Measurements from ENCODE around the gene DAPK2. TPM values are rescaled to one million over a fixed set of nuclear protein-coding genes. Genes with fewer than 3 reads are reported as not detected.

The DAPK2 gene
- total RNA-seq, 1 experiment from 2014 or later: 1.4 TPM

- H3K27ac ChIP-seq (ENCODE audit: low read length): no peak overlapping the region
- DNase-seq (no peak), ATAC-seq (no peak)
- H3K79me2 ChIP-seq (ENCODE audit: low read length): no peaks in the 10 kb centered on the region
- TF ChIP-seq CTCF (conservative IDR thresholded peaks at IDR 0.05; ENCODE audit: low read depth, low read length): no peak
- TF ChIP-seq EZH2 (IDR thresholded peaks at IDR 0.05; ENCODE audit: low read length, unreplicated experiment): no peak
- no peaks in the 10 kb centered on the region for H3K27me3 ChIP-seq (ENCODE audit: low read length)
- ChIA-PET POLR2A (ENCODE audit: unreplicated experiment) (interaction anchor here (0.6 kb wide), 1 partner anchor 339 kb away, joined by 3 read pairs; no protein-coding TSS in a partner anchor), CTCF (no interaction called here)
- no peak overlapping the region for H3K4me3 ChIP-seq (ENCODE audit: low read length)
- H4K20me1 ChIP-seq (ENCODE audit: low read length): no peaks in the 10 kb centered on the region
- no peak overlapping the region for H3K9ac ChIP-seq (ENCODE audit: low read length)
- no TSS peak for BruUV-seq (replicated peaks)
- no peak overlapping the region for H3K4me2 ChIP-seq (ENCODE audit: low read length)
- H3K4me1 ChIP-seq (ENCODE audit: insufficient read depth, low read length): no peaks in the 10 kb centered on the region
- no peaks in the 10 kb centered on the region for H3K36me3 ChIP-seq (ENCODE audit: low read depth, low read length)
- H2AFZ ChIP-seq (ENCODE audit: low read length): no peak overlapping the region
- intact Hi-C loops (cut with micrococcal nuclease): no loop called here
- H3K9me3 ChIP-seq (ENCODE audit: low read length): no peaks in the 10 kb centered on the region
- no peaks in the 10 kb centered on the region for H3K9me2 ChIP-seq (replicated peaks; ENCODE audit: low read length)
- H3F3A ChIP-seq (ENCODE audit: low read length, unreplicated experiment): no peaks in the 10 kb centered on the region
These were observed 176.8 kb downstream of the DAPK2 start for GRCh38 chr15:63869371-63870042.

GRCh38 chr15:63864186-63864585 is 182.1 kb downstream of the DAPK2 start:
- DNase-seq: no peak
- Histone ChIP-seq H3K36me3 (ENCODE audit: low read depth, low read length) (no peaks in the 10 kb centered on the region), H3K27ac (ENCODE audit: low read length) (no peak overlapping the region), H4K20me1 (ENCODE audit: low read length) (no peaks in the 10 kb centered on the region), H3K9me2 (replicated peaks; ENCODE audit: low read length) (no peaks in the 10 kb centered on the region), H3K27me3 (ENCODE audit: low read length) (no peaks in the 10 kb centered on the region), H3F3A (ENCODE audit: low read length, unreplicated experiment) (no peaks in the 10 kb centered on the region), H2AFZ (ENCODE audit: low read length) (no peak overlapping the region), H3K9ac (ENCODE audit: low read length) (no peak overlapping the region), H3K9me3 (ENCODE audit: low read length) (no peaks in the 10 kb centered on the region), H3K79me2 (ENCODE audit: low read length) (no peaks in the 10 kb centered on the region), H3K4me3 (ENCODE audit: low read length) (no peak overlapping the region), H3K4me1 (ENCODE audit: insufficient read depth, low read length) (no peaks in the 10 kb centered on the region), H3K4me2 (ENCODE audit: low read length) (no peak overlapping the region)
- ChIA-PET POLR2A (ENCODE audit: unreplicated experiment) (no interaction called here), CTCF (no interaction called here)
- ATAC-seq: no peak
- no peak for TF ChIP-seq EZH2 (IDR thresholded peaks at IDR 0.05; ENCODE audit: low read length, unreplicated experiment)
- no peak for TF ChIP-seq CTCF (conservative IDR thresholded peaks at IDR 0.05; ENCODE audit: low read depth, low read length)
- no peak for TF ChIP-seq EZH2phosphoT487 (IDR thresholded peaks at IDR 0.05; ENCODE audit: borderline replicate concordance, low read length)
- no TSS peak for BruUV-seq (replicated peaks)
- intact Hi-C loops (cut with micrococcal nuclease): no loop called here

- H3K9me3 ChIP-seq (ENCODE audit: low read length): no peaks in the 10 kb centered on the region
- no peak for DNase-seq
- peaks cover 8% of the 10 kb centered on the region; the same call in 1 of the 2 replicates for H3K4me1 ChIP-seq (ENCODE audit: insufficient read depth, low read length)
- no peak for ATAC-seq
- BruUV-seq (replicated peaks): no TSS peak
- H4K20me1 ChIP-seq (ENCODE audit: low read length): no peaks in the 10 kb centered on the region
- no peaks in the 10 kb centered on the region for H3K79me2 ChIP-seq (ENCODE audit: low read length)
- no peak overlapping the region for H3K9ac ChIP-seq (ENCODE audit: low read length)
- no peak for TF ChIP-seq EZH2phosphoT487 (IDR thresholded peaks at IDR 0.05; ENCODE audit: borderline replicate concordance, low read length)
- TF ChIP-seq EZH2 (IDR thresholded peaks at IDR 0.05; ENCODE audit: low read length, unreplicated experiment): no peak
- no peak for TF ChIP-seq CTCF (conservative IDR thresholded peaks at IDR 0.05; ENCODE audit: low read depth, low read length)
- H3K4me3 ChIP-seq (ENCODE audit: low read length): no peak overlapping the region
- no peaks in the 10 kb centered on the region for H3K36me3 ChIP-seq (ENCODE audit: low read depth, low read length)
- no peaks in the 10 kb centered on the region for H3K9me2 ChIP-seq (replicated peaks; ENCODE audit: low read length)
- intact Hi-C loops (cut with micrococcal nuclease): no loop called here
- H3F3A ChIP-seq (ENCODE audit: low read length, unreplicated experiment): no peaks in the 10 kb centered on the region
- H3K27me3 ChIP-seq (ENCODE audit: low read length): no peaks in the 10 kb centered on the region
- CTCF ChIA-PET: no interaction called here
- no peak overlapping the region for H3K27ac ChIP-seq (ENCODE audit: low read length)
- H2AFZ ChIP-seq (ENCODE audit: low read length): no peak overlapping the region
- no peak overlapping the region for H3K4me2 ChIP-seq (ENCODE audit: low read length)
- POLR2A ChIA-PET (ENCODE audit: unreplicated experiment): no interaction called here
These were observed 184.3 kb downstream of the DAPK2 start for GRCh38 chr15:63861946-63862517.
